ENCODE results near the gene ADARB2. TPM values are rescaled to one million over a fixed set of nuclear protein-coding genes. Genes with fewer than 3 reads are reported as not detected.
"Not testable (repeated sequence)": the region's sequence is repeated elsewhere in the genome, so short reads cannot be mapped to it uniquely, and the experiment has no call there.

Gene ADARB2
- total RNA-seq, 1 donor from 2014 or later = 1.8 TPM

GRCh38 chr10:1249142-1249920, 488.0 kb downstream of the ADARB2 start:
- no peak overlapping the region for H3K27ac Mint-ChIP-seq (ENCODE audit: unreplicated experiment)
- H3K4me1 Mint-ChIP-seq = peaks cover 6% of the 10 kb centered on the region
- TF ChIP-seq CTCF (conservative IDR thresholded peaks at IDR 0.05) = no peak
- H3K4me3 Mint-ChIP-seq = no peak overlapping the region
- H3K27me3 Mint-ChIP-seq (ENCODE audit: low read depth) = peaks cover 9% of the 10 kb centered on the region
- H3K9me3 Mint-ChIP-seq = peaks cover 6% of the 10 kb centered on the region
- H3K36me3 Mint-ChIP-seq (ENCODE audit: low read depth) = peaks cover 3% of the 10 kb centered on the region
- DNase-seq (ENCODE audit: low read depth, low spot score) = no peak

- H3K4me1 Mint-ChIP-seq; H3K36me3 Mint-ChIP-seq (ENCODE audit: low read depth); H3K4me3 Mint-ChIP-seq; H3K27ac Mint-ChIP-seq (ENCODE audit: unreplicated experiment); H3K9me3 Mint-ChIP-seq; DNase-seq (ENCODE audit: low read depth, low spot score): not testable (repeated sequence)
- peaks cover 12% of the 10 kb centered on the region for H3K27me3 Mint-ChIP-seq (ENCODE audit: low read depth)
These were observed 489.1 kb downstream of the ADARB2 start for GRCh38 chr10:1248262-1248630.

GRCh38 chr10:1247598-1248261, 489.6 kb downstream of the ADARB2 start:
- no peak for DNase-seq (ENCODE audit: low read depth, low spot score)
- Mint-ChIP-seq H3K9me3 (peaks cover 6% of the 10 kb centered on the region), H3K4me3 (no peak overlapping the region), H3K27ac (ENCODE audit: unreplicated experiment) (no peak overlapping the region), H3K36me3 (ENCODE audit: low read depth) (peaks cover 4% of the 10 kb centered on the region), H3K4me1 (peaks cover 14% of the 10 kb centered on the region), H3K27me3 (ENCODE audit: low read depth) (peaks cover 17% of the 10 kb centered on the region)
- no peak for TF ChIP-seq CTCF (conservative IDR thresholded peaks at IDR 0.05)

GRCh38 chr10:1244493-1244892, 492.8 kb downstream of the ADARB2 start:
- H3K27me3 Mint-ChIP-seq (ENCODE audit: low read depth) = peaks cover 39% of the 10 kb centered on the region

GRCh38 chr10:1243486-1244234, 493.7 kb downstream of the ADARB2 start:
- DNase-seq (ENCODE audit: low read depth, low spot score) = no peak
- H3K4me3 Mint-ChIP-seq = no peak overlapping the region
- no peak overlapping the region for H3K27ac Mint-ChIP-seq (ENCODE audit: unreplicated experiment)
- no peak for TF ChIP-seq CTCF (conservative IDR thresholded peaks at IDR 0.05)
- peaks cover 39% of the 10 kb centered on the region for H3K27me3 Mint-ChIP-seq (ENCODE audit: low read depth)
- H3K36me3 Mint-ChIP-seq (ENCODE audit: low read depth) = peaks cover 4% of the 10 kb centered on the region
- H3K4me1 Mint-ChIP-seq = peaks cover 15% of the 10 kb centered on the region
- H3K9me3 Mint-ChIP-seq = peaks cover 2% of the 10 kb centered on the region

More at GRCh38 chr10:1244493-1244892, 492.8 kb downstream of the ADARB2 start:
- no peak for TF ChIP-seq CTCF (conservative IDR thresholded peaks at IDR 0.05)
- Mint-ChIP-seq H3K36me3 (ENCODE audit: low read depth) (peaks cover 4% of the 10 kb centered on the region), H3K9me3 (peaks cover 2% of the 10 kb centered on the region), H3K27ac (ENCODE audit: unreplicated experiment) (no peak overlapping the region), H3K4me1 (peaks cover 15% of the 10 kb centered on the region), H3K4me3 (no peak overlapping the region)
- DNase-seq (ENCODE audit: low read depth, low spot score) = no peak
